ENCODE results near the gene LRRC17.

- no peak for TF ChIP-seq POLR2A (IDR thresholded peaks at IDR 0.05)
- TF ChIP-seq, protein P1, sequence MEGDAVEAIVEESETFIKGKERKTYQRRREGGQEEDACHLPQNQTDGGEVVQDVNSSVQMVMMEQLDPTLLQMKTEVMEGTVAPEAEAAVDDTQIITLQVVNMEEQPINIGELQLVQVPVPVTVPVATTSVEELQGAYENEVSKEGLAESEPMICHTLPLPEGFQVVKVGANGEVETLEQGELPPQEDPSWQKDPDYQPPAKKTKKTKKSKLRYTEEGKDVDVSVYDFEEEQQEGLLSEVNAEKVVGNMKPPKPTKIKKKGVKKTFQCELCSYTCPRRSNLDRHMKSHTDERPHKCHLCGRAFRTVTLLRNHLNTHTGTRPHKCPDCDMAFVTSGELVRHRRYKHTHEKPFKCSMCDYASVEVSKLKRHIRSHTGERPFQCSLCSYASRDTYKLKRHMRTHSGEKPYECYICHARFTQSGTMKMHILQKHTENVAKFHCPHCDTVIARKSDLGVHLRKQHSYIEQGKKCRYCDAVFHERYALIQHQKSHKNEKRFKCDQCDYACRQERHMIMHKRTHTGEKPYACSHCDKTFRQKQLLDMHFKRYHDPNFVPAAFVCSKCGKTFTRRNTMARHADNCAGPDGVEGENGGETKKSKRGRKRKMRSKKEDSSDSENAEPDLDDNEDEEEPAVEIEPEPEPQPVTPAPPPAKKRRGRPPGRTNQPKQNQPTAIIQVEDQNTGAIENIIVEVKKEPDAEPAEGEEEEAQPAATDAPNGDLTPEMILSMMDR (IDR thresholded peaks at IDR 0.05): no peak
Measured at GRCh38 chr7:102992509-102992937, 79.7 kb downstream of the LRRC17 start.

Data from prostate gland (tissue), 2 donors.